Ureter (tissue), 1 donor: ENCODE measurements around the gene TECPR1. TPM values are rescaled to one million over a fixed set of nuclear protein-coding genes. Genes with fewer than 3 reads are reported as not detected.

Source experiments
- DNase-seq: peaks from one replicate; pipeline ENCODE4 v3.0.0-alpha.2; 2020; ENCODE audit warnings: low spot score
- total RNA-seq: library from RNA; stranded (reverse); gene quantifications from one replicate; pipeline ENCODE4 v1.2.4, GENCODE V29; 2023
- donor health status: DM: yes; HTN: yes; CAD: no.

The TECPR1 gene
- total RNA-seq, 1 donor from 2014 or later, result 37.9 TPM

- DNase-seq, result no peak
These were observed 59.1 kb downstream of the TECPR1 start for GRCh38 chr7:98192781-98193457.

- DNase-seq, result no peak
These were observed 60.2 kb downstream of the TECPR1 start for GRCh38 chr7:98191668-98192431.

GRCh38 chr7:98189559-98189958 is 62.5 kb downstream of the TECPR1 start:
- DNase-seq, result no peak

GRCh38 chr7:98187138-98187502 is 64.9 kb downstream of the TECPR1 start:
- DNase-seq, result no peak

- DNase-seq, result no peak
These were observed 65.4 kb downstream of the TECPR1 start for GRCh38 chr7:98186452-98187137.

GRCh38 chr7:98185101-98185500 is 66.9 kb downstream of the TECPR1 start:
- DNase-seq, result no peak

GRCh38 chr7:98180751-98181150 is 71.3 kb downstream of the TECPR1 start:
- no peak for DNase-seq

- DNase-seq, result no peak
These were observed 73.1 kb downstream of the TECPR1 start for GRCh38 chr7:98178762-98179490.

GRCh38 chr7:98178321-98178720 is 73.7 kb downstream of the TECPR1 start:
- DNase-seq, result peak; percentile 82

- no peak for DNase-seq
These were observed 74.5 kb downstream of the TECPR1 start for GRCh38 chr7:98177553-98177952.

- DNase-seq, result no peak
These were observed 76.6 kb downstream of the TECPR1 start for GRCh38 chr7:98175260-98175940.

GRCh38 chr7:98174334-98175259 is 77.4 kb downstream of the TECPR1 start:
- no peak for DNase-seq

- no peak for DNase-seq
These were observed 80.6 kb downstream of the TECPR1 start for GRCh38 chr7:98171449-98171848.

- no peak for DNase-seq
These were observed 81.1 kb downstream of the TECPR1 start for GRCh38 chr7:98170966-98171365.

- DNase-seq, result no peak
These were observed 83.0 kb downstream of the TECPR1 start for GRCh38 chr7:98168904-98169621.

- DNase-seq, result peak; percentile 66
These were observed 83.7 kb downstream of the TECPR1 start for GRCh38 chr7:98168181-98168903.

- no peak for DNase-seq
These were observed 84.4 kb downstream of the TECPR1 start for GRCh38 chr7:98167653-98168052.

- DNase-seq, result no peak
These were observed 85.4 kb downstream of the TECPR1 start for GRCh38 chr7:98166668-98166970.
